HEK293 (cell line): Measurements from ENCODE around the gene FOXA2.
"Not testable (repeated sequence)": the region's sequence is repeated elsewhere in the genome, so short reads cannot be mapped to it uniquely, and the experiment has no call there.

Source experiments
- CTCF ChIA-PET: fragments of 350-600 bp; formaldehyde crosslinking; extraction: SDS; loops from one replicate; lab custom pipeline; 2021; ENCODE audit warnings: antibody characterized with exemption; lab: Yijun Ruan, JAX
- POLR2A ChIA-PET: fragments of 300-600 bp; formaldehyde crosslinking; extraction: SDS; loops from one replicate; lab custom pipeline; 2020; ENCODE audit warnings: antibody characterized with exemption, inconsistent platforms; lab: Yijun Ruan, JAX
- H3K27ac ChIP-seq: fragments of 200-500 bp; sonication (Bioruptor generic); 2 replicates; pipeline ENCODE4 v1.5.1; 2014; ENCODE audit warnings: low read depth, low read length, control low read depth, inconsistent platforms; ENCODE audit errors: extremely low read depth
- H3K36me3 ChIP-seq, 2 experiments: fragments of 200-500 bp in 1 of 2; sonication (Bioruptor generic) in 1 of 2; 1 replicate in 1 of 2; 2 replicates in 1 of 2; pipeline ENCODE4 v1.5.1; 2014 to 2017; ENCODE audit warnings: inconsistent platforms in 2 of 2, low read length in 2 of 2; ENCODE audit not compliant: control insufficient read depth in 2 of 2, insufficient read depth in 1 of 2
- H3K4me1 ChIP-seq: fragments of 200-500 bp; sonication (Bioruptor generic); 2 replicates; pipeline ENCODE4 v1.5.1; 2014; ENCODE audit warnings: mild to moderate bottlenecking, low read length, inconsistent platforms; ENCODE audit not compliant: control insufficient read depth, insufficient read depth
- H3K4me3 ChIP-seq: 2 replicates; pipeline ENCODE4 v1.5.1; 2011; ENCODE audit warnings: low read depth, mild to moderate bottlenecking, control low read depth, low read length, moderate library complexity
- H3K9me3 ChIP-seq: fragments of 200-500 bp; sonication (Bioruptor generic); 2 replicates; pipeline ENCODE4 v1.5.1; 2014; ENCODE audit warnings: low read depth, low read length, inconsistent platforms; ENCODE audit not compliant: control insufficient read depth, insufficient read depth
- AEBP2 ChIP-seq: fragments of 450-650 bp; formaldehyde crosslinking; IDR thresholded peaks from 2 replicates; pipeline ENCODE4 v1.5.1; 2016; ENCODE audit warnings: missing biosample characterization, missing genetic modification characterization, borderline replicate concordance
- ELK4 ChIP-seq: IDR thresholded peaks from 2 replicates; pipeline ENCODE4 v1.6.1; 2011; ENCODE audit warnings: mild to moderate bottlenecking, low read depth, low read length, borderline replicate concordance
- GLIS1 ChIP-seq: fragments of 450-650 bp; formaldehyde crosslinking; IDR thresholded peaks from 2 replicates; pipeline ENCODE4 v1.5.1; 2016; ENCODE audit warnings: missing biosample characterization, missing genetic modification characterization
- HOXC10 ChIP-seq: sonication (generic); formaldehyde crosslinking; IDR thresholded peaks from 2 replicates; pipeline ENCODE4 v1.8.1; 2023; ENCODE audit warnings: mild to moderate bottlenecking, missing genetic modification reagents
- MEIS1 ChIP-seq: sonication (generic); formaldehyde crosslinking; IDR thresholded peaks from 2 replicates; pipeline ENCODE4 v1.8.1; 2022; ENCODE audit warnings: missing genetic modification reagents, mild to moderate bottlenecking, borderline replicate concordance
- SP3 ChIP-seq: fragments of 450-650 bp; formaldehyde crosslinking; IDR thresholded peaks from 2 replicates; pipeline ENCODE4 v1.5.1; 2016; ENCODE audit warnings: missing biosample characterization, missing genetic modification characterization
- TCF7L2 ChIP-seq: IDR thresholded peaks from 2 replicates; pipeline ENCODE4 v1.6.1; 2011; ENCODE audit warnings: low read depth, mild to moderate bottlenecking, inconsistent platforms, low read length, moderate library complexity, borderline replicate concordance
- ZEB2 ChIP-seq: fragments of 450-650 bp; formaldehyde crosslinking; IDR thresholded peaks from 2 replicates; pipeline ENCODE4 v1.5.1; 2016; ENCODE audit warnings: missing biosample characterization, missing genetic modification characterization
- ZNF202 ChIP-seq: fragments of 450-650 bp; formaldehyde crosslinking; IDR thresholded peaks from 2 replicates; pipeline ENCODE4 v1.5.1; 2016; ENCODE audit warnings: missing biosample characterization, missing genetic modification characterization, borderline replicate concordance
- ZNF211 ChIP-seq: fragments of 450-650 bp; formaldehyde crosslinking; IDR thresholded peaks from 2 replicates; pipeline ENCODE4 v1.5.1; 2016; ENCODE audit warnings: low read depth, missing biosample characterization, missing genetic modification characterization
- ZNF398 ChIP-seq: fragments of 450-650 bp; formaldehyde crosslinking; IDR thresholded peaks from 2 replicates; pipeline ENCODE4 v1.5.1; 2017; ENCODE audit warnings: missing biosample characterization, missing genetic modification characterization
- ZNF423 ChIP-seq: fragments of 450-650 bp; formaldehyde crosslinking; IDR thresholded peaks from 2 replicates; pipeline ENCODE4 v1.5.1; 2016; ENCODE audit warnings: missing biosample characterization, missing genetic modification characterization
- ZNF426 ChIP-seq: fragments of 450-650 bp; formaldehyde crosslinking; IDR thresholded peaks from 2 replicates; pipeline ENCODE4 v1.5.1; 2017; ENCODE audit warnings: missing biosample characterization, missing genetic modification characterization, mild to moderate bottlenecking, inconsistent platforms, moderate library complexity
- ZNF449 ChIP-seq: fragments of 450-650 bp; formaldehyde crosslinking; IDR thresholded peaks from 2 replicates; pipeline ENCODE4 v1.5.1; 2017; ENCODE audit warnings: missing biosample characterization, mild to moderate bottlenecking, missing genetic modification characterization, moderate library complexity
- ZNF621 ChIP-seq: fragments of 450-650 bp; formaldehyde crosslinking; IDR thresholded peaks from 2 replicates; pipeline ENCODE4 v1.5.1; 2017; ENCODE audit warnings: missing biosample characterization, missing genetic modification characterization
- ZNF701 ChIP-seq: fragments of 450-650 bp; formaldehyde crosslinking; IDR thresholded peaks from 2 replicates; pipeline ENCODE4 v1.5.1; 2016; ENCODE audit warnings: missing biosample characterization, missing genetic modification characterization
- ZNF747 ChIP-seq: fragments of 450-650 bp; formaldehyde crosslinking; IDR thresholded peaks from 2 replicates; pipeline ENCODE4 v1.5.1; 2016; ENCODE audit warnings: missing biosample characterization, missing genetic modification characterization
- ZNF76 ChIP-seq: fragments of 450-650 bp; formaldehyde crosslinking; IDR thresholded peaks from 2 replicates; pipeline ENCODE4; 2016; ENCODE audit warnings: low read depth, missing biosample characterization, missing genetic modification characterization, borderline replicate concordance
- TF ChIP-seq, protein P1 (sequence below): fragments of 450-650 bp; IDR thresholded peaks from 2 replicates; pipeline ENCODE4 v1.5.1; 2018; ENCODE audit warnings: missing biosample characterization, missing genetic modification characterization

The FOXA2 gene

GRCh38 chr20:22555791-22556564, 28.4 kb downstream of the FOXA2 start:
- CTCF ChIA-PET = interaction anchor here (0.6 kb wide), 1 partner anchor 18 kb away, joined by 5 read pairs; no protein-coding TSS in a partner anchor
- POLR2A ChIA-PET = no interaction called here
- H3K36me3 ChIP-seq = no peaks in the 10 kb centered on the region

DNA sequence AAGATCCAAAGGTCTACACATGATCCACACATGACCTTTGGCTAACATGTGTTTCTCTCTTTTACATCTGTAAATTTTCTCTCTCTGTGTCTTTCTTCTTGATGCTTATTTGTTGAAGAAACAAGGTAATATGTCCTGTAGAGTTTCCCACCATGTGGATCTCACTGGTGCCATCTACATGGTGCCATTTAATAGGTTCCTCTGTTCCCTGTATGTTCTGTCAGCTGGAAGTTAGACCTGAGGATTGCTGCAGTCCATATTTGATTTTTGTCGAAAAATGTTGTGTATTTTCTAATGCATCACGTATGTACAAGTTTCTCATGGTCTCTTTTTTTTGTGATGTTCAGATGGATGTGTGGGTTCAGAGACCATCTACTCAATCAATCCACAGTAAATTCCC, 30.0 kb downstream of the FOXA2 start:
- H3K36me3 ChIP-seq = no peaks in the 10 kb centered on the region
- TF ChIP-seq ZNF621 (no peak), AEBP2 (tag by site-specific recombination) (no peak), SP3 (tag by site-specific recombination) (no peak), ZNF426 (tag by site-specific recombination) (no peak), GLIS1 (tag by site-specific recombination) (no peak)
- TF ChIP-seq, all 188 proteins: peak for 0
- Histone ChIP-seq H3K27ac (no peak overlapping the region), H3K9me3 (no peaks in the 10 kb centered on the region), H3K4me1 (no peaks in the 10 kb centered on the region; the same call in 1 of the 2 replicates), H3K4me3 (no peak overlapping the region)
- CTCF ChIA-PET = no interaction called here
- POLR2A ChIA-PET = no interaction called here

More at GRCh38 chr20:22555791-22556564, 28.4 kb downstream of the FOXA2 start:
- no peak for TF ChIP-seq ZNF701 (tag by site-specific recombination)
- no peak for TF ChIP-seq TCF7L2
- no peak for TF ChIP-seq ZNF202 (tag by site-specific recombination)
- TF ChIP-seq ZNF747 (tag by site-specific recombination) = no peak
- no peak for TF ChIP-seq MEIS1
- no peak for TF ChIP-seq ELK4
- TF ChIP-seq, protein P1, sequence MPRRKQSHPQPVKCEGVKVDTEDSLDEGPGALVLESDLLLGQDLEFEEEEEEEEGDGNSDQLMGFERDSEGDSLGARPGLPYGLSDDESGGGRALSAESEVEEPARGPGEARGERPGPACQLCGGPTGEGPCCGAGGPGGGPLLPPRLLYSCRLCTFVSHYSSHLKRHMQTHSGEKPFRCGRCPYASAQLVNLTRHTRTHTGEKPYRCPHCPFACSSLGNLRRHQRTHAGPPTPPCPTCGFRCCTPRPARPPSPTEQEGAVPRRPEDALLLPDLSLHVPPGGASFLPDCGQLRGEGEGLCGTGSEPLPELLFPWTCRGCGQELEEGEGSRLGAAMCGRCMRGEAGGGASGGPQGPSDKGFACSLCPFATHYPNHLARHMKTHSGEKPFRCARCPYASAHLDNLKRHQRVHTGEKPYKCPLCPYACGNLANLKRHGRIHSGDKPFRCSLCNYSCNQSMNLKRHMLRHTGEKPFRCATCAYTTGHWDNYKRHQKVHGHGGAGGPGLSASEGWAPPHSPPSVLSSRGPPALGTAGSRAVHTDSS = no peak
- TF ChIP-seq HOXC10 = no peak
- no peak for TF ChIP-seq ZNF449 (tag by site-specific recombination)
- TF ChIP-seq ZNF211 (tag by site-specific recombination) = no peak
- TF ChIP-seq ZNF76 = no peak
- no peak for TF ChIP-seq ZEB2 (tag by site-specific recombination)
- no peak for TF ChIP-seq ZNF398 (tag by site-specific recombination)
- no peak for TF ChIP-seq ZNF423 (tag by site-specific recombination)
- Histone ChIP-seq H3K9me3 (no peaks in the 10 kb centered on the region), H3K4me3 (no peak overlapping the region), H3K4me1 (no peaks in the 10 kb centered on the region; the same call in 1 of the 2 replicates), H3K27ac (no peak overlapping the region)

DNA sequence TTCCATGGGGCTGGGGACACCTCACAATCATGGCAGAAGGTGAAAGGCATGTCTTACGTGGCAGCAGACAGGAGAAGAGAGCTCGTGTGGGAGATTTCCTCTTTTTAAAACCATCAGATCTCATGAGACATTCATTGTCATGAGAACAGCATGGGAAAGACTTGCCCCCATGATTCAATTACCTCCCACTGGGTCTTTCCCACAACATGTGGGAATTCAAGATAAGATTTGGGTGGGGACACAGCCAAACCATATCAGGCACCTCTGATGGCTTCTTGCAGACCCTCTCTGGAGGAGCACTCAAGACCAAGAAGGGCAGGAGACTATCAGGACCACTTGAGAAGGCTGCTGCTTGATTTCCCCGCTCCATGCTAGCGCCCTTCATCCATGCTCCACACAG, 33.9 kb downstream of the FOXA2 start:
- H3K36me3 ChIP-seq, H3K4me1 ChIP-seq, H3K27ac ChIP-seq, H3K4me3 ChIP-seq, CTCF ChIA-PET, POLR2A ChIA-PET, H3K9me3 ChIP-seq: not testable (repeated sequence)
